ENCODE results near the gene CD96.

CD96 gene

GRCh38 chr3:111592936-111593335 lies 50.9 kb downstream of the CD96 start:
- Histone ChIP-seq H3K36me3 (ENCODE audit: control insufficient read depth, insufficient read depth, low read length) (no peaks in the 10 kb centered on the region), H3K4me3 (ENCODE audit: low read length) (no peak overlapping the region), H3K27ac (ENCODE audit: low read length) (no peak overlapping the region), H3K9me3 (ENCODE audit: control insufficient read depth, insufficient read depth, low read length) (no peaks in the 10 kb centered on the region), H3K27me3 (ENCODE audit: control insufficient read depth, insufficient read depth, low read length) (no peaks in the 10 kb centered on the region; the same call in 1 of the 2 replicates), H3K4me1 (ENCODE audit: control insufficient read depth, insufficient read depth, low read length) (no peaks in the 10 kb centered on the region)
- no CpG with 5 or more reads among the region's 5 CpGs for WGBS (ENCODE audit: insufficient coverage, insufficient read length)
- DNase-seq (ENCODE audit: low read depth, low spot score): no peak

- no peaks in the 10 kb centered on the region for H3K9me3 ChIP-seq (ENCODE audit: control insufficient read depth, insufficient read depth, low read length)
- no CpG with 5 or more reads among the region's 9 CpGs for WGBS (ENCODE audit: insufficient coverage, insufficient read length)
- no peaks in the 10 kb centered on the region for H3K4me1 ChIP-seq (ENCODE audit: control insufficient read depth, insufficient read depth, low read length)
- H3K27ac ChIP-seq (ENCODE audit: low read length): no peak overlapping the region
- H3K36me3 ChIP-seq (ENCODE audit: control insufficient read depth, insufficient read depth, low read length): no peaks in the 10 kb centered on the region
- H3K27me3 ChIP-seq (ENCODE audit: control insufficient read depth, insufficient read depth, low read length): no peaks in the 10 kb centered on the region; the same call in 1 of the 2 replicates
- DNase-seq (ENCODE audit: low read depth, low spot score): no peak
- no peak overlapping the region for H3K4me3 ChIP-seq (ENCODE audit: low read length)
These were observed 51.7 kb downstream of the CD96 start for GRCh38 chr3:111593666-111594065.

DNA sequence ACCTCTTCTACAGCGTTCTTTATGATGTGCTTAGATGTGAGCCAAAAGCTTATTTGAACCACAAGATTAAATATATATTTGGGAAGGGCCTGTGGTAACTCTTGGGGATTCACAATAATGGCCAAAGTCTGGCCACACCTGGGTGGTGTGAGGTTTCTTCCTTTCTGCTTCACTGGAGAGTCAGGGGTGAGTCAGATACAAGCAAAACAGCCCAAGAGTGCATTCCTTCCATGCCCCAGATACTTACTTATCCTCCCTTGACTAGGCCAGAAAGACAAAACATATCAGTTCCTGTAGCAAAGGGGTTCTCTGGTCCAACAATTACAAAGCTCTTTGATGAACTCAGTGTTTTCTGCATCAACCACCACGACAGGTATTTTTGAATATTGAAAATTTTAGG lies 52.2 kb downstream of the CD96 start:
- H3K27me3 ChIP-seq (ENCODE audit: control insufficient read depth, insufficient read depth, low read length): no peaks in the 10 kb centered on the region; the same call in 1 of the 2 replicates
- no peak overlapping the region for H3K4me3 ChIP-seq (ENCODE audit: low read length)
- no peak overlapping the region for H3K27ac ChIP-seq (ENCODE audit: low read length)
- no peaks in the 10 kb centered on the region for H3K4me1 ChIP-seq (ENCODE audit: control insufficient read depth, insufficient read depth, low read length)
- no peak for DNase-seq (ENCODE audit: low read depth, low spot score)
- WGBS (ENCODE audit: insufficient coverage, insufficient read length): no CpG with 5 or more reads among the region's 2 CpGs
- no peaks in the 10 kb centered on the region for H3K9me3 ChIP-seq (ENCODE audit: control insufficient read depth, insufficient read depth, low read length)
- H3K36me3 ChIP-seq (ENCODE audit: control insufficient read depth, insufficient read depth, low read length): no peaks in the 10 kb centered on the region

GRCh38 chr3:111594781-111595180 lies 52.8 kb downstream of the CD96 start:
- Histone ChIP-seq H3K4me3 (ENCODE audit: low read length) (no peak overlapping the region), H3K9me3 (ENCODE audit: control insufficient read depth, insufficient read depth, low read length) (no peaks in the 10 kb centered on the region), H3K27me3 (ENCODE audit: control insufficient read depth, insufficient read depth, low read length) (no peaks in the 10 kb centered on the region; the same call in 1 of the 2 replicates), H3K4me1 (ENCODE audit: control insufficient read depth, insufficient read depth, low read length) (no peaks in the 10 kb centered on the region), H3K27ac (ENCODE audit: low read length) (no peak overlapping the region), H3K36me3 (ENCODE audit: control insufficient read depth, insufficient read depth, low read length) (no peaks in the 10 kb centered on the region)
- WGBS (ENCODE audit: insufficient coverage, insufficient read length): no CpG with 5 or more reads among the region's 1 CpG
- DNase-seq (ENCODE audit: low read depth, low spot score): no peak

DNA sequence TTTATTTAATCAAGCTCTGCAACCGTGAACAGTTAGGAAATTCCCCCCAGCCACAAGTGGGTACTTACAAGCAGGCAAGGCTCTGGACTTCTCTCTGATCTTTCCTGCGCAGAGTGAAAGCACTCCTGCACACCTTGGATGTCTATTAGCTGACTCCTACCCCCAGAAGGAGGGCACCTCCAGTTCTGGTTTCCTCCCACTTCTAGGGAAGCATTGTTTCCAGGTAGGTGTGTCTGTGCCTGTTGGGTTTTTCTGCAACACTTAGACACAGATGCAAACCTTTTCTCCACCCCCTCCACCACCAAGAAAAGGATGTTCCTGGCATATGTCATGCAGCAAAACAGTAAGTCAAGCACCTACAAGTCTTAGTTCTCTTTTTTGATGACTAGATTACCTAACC lies 53.2 kb downstream of the CD96 start, which contains the start of gene ZBED2:
Gene ZBED2 (minus strand): TSS at position 115 of the 400 bp plus-strand sequence. CDS start 1,145 bp downstream, outside the sequence.
- Histone ChIP-seq H3K9me3 (ENCODE audit: control insufficient read depth, insufficient read depth, low read length) (no peaks in the 10 kb centered on the region), H3K4me1 (ENCODE audit: control insufficient read depth, insufficient read depth, low read length) (no peaks in the 10 kb centered on the region), H3K27ac (ENCODE audit: low read length) (no peak within 1 kb of the TSS), H3K27me3 (ENCODE audit: control insufficient read depth, insufficient read depth, low read length) (no peaks in the 10 kb centered on the region; the same call in 1 of the 2 replicates), H3K4me3 (ENCODE audit: low read length) (no peak within 1 kb of the TSS), H3K36me3 (ENCODE audit: control insufficient read depth, insufficient read depth, low read length) (no peaks in the 10 kb centered on the region)
- no CpG with 5 or more reads among the region's 2 CpGs for WGBS (ENCODE audit: insufficient coverage, insufficient read length)
- DNase-seq (ENCODE audit: low read depth, low spot score): no peak

GRCh38 chr3:111596328-111596727 lies 54.3 kb downstream of the CD96 start:
- Histone ChIP-seq H3K36me3 (ENCODE audit: control insufficient read depth, insufficient read depth, low read length) (no peaks in the 10 kb centered on the region), H3K4me3 (ENCODE audit: low read length) (no peak overlapping the region), H3K27ac (ENCODE audit: low read length) (no peak overlapping the region), H3K27me3 (ENCODE audit: control insufficient read depth, insufficient read depth, low read length) (no peaks in the 10 kb centered on the region; the same call in 1 of the 2 replicates), H3K4me1 (ENCODE audit: control insufficient read depth, insufficient read depth, low read length) (no peaks in the 10 kb centered on the region), H3K9me3 (ENCODE audit: control insufficient read depth, insufficient read depth, low read length) (no peaks in the 10 kb centered on the region)
- DNase-seq (ENCODE audit: low read depth, low spot score): no peak
- WGBS (ENCODE audit: insufficient coverage, insufficient read length): no CpG with 5 or more reads among the region's 4 CpGs

GRCh38 chr3:111598139-111598538 lies 56.1 kb downstream of the CD96 start:
- no peak overlapping the region for H3K4me3 ChIP-seq (ENCODE audit: low read length)
- no peaks in the 10 kb centered on the region; the same call in 1 of the 2 replicates for H3K27me3 ChIP-seq (ENCODE audit: control insufficient read depth, insufficient read depth, low read length)
- H3K4me1 ChIP-seq (ENCODE audit: control insufficient read depth, insufficient read depth, low read length): no peaks in the 10 kb centered on the region
- no peak for DNase-seq (ENCODE audit: low read depth, low spot score)
- H3K9me3 ChIP-seq (ENCODE audit: control insufficient read depth, insufficient read depth, low read length): no peaks in the 10 kb centered on the region
- WGBS (ENCODE audit: insufficient coverage, insufficient read length): no CpG with 5 or more reads among the region's 1 CpG
- no peaks in the 10 kb centered on the region for H3K36me3 ChIP-seq (ENCODE audit: control insufficient read depth, insufficient read depth, low read length)
- H3K27ac ChIP-seq (ENCODE audit: low read length): no peak overlapping the region

DNA sequence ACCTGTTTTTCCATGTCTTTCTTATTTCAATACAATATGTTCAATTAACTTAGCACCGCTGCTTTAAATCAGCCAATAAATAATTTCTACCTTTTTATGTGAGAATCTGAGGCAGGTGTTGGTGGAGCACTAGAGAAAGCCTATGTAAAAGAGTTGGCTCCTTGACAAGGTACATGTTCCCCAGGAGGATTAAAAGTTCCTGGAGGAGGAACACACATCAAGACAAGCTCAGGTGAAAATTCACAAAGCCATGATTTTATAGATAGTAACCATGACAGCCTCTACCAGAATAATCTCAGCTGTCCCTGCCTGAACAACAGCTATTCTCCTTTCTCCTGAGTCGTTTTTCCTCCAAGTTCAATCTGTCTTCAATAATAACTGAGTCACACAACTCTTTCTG lies 56.6 kb downstream of the CD96 start:
- Histone ChIP-seq H3K4me3 (ENCODE audit: low read length) (no peak overlapping the region), H3K4me1 (ENCODE audit: control insufficient read depth, insufficient read depth, low read length) (no peaks in the 10 kb centered on the region), H3K36me3 (ENCODE audit: control insufficient read depth, insufficient read depth, low read length) (no peaks in the 10 kb centered on the region), H3K9me3 (ENCODE audit: control insufficient read depth, insufficient read depth, low read length) (no peaks in the 10 kb centered on the region), H3K27ac (ENCODE audit: low read length) (no peak overlapping the region), H3K27me3 (ENCODE audit: control insufficient read depth, insufficient read depth, low read length) (no peaks in the 10 kb centered on the region; the same call in 1 of the 2 replicates)
- no peak for DNase-seq (ENCODE audit: low read depth, low spot score)
- WGBS (ENCODE audit: insufficient coverage, insufficient read length): no CpG with 5 or more reads among the region's 2 CpGs

GRCh38 chr3:111601810-111602209 lies 59.8 kb downstream of the CD96 start:
- H3K9me3 ChIP-seq (ENCODE audit: control insufficient read depth, insufficient read depth, low read length): no peaks in the 10 kb centered on the region
- no peaks in the 10 kb centered on the region for H3K4me1 ChIP-seq (ENCODE audit: control insufficient read depth, insufficient read depth, low read length)
- DNase-seq (ENCODE audit: low read depth, low spot score): no peak
- H3K27ac ChIP-seq (ENCODE audit: low read length): no peak overlapping the region
- no CpG with 5 or more reads among the region's 4 CpGs for WGBS (ENCODE audit: insufficient coverage, insufficient read length)
- no peaks in the 10 kb centered on the region for H3K36me3 ChIP-seq (ENCODE audit: control insufficient read depth, insufficient read depth, low read length)
- no peak overlapping the region for H3K4me3 ChIP-seq (ENCODE audit: low read length)
- H3K27me3 ChIP-seq (ENCODE audit: control insufficient read depth, insufficient read depth, low read length): no peaks in the 10 kb centered on the region

DNA sequence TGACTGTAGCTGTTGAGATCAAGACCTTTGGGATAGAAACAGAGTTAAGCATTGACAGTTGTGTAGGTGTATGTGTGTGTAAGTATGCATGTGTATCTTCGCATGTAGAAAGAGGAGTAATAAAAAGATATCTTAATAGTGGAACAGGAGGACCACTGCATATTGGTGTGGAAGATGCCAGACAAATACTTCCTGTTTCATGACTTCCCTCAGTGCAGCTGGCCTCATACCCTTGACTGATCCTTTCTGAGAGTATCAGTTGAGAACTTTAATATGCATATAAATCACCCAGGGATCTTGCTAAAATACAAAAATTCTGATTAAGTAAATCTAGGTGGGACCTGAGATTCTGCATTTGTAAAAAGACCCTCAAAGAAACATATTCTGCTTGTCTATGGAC lies 61.7 kb downstream of the CD96 start:
- Histone ChIP-seq H3K27me3 (ENCODE audit: control insufficient read depth, insufficient read depth, low read length) (no peaks in the 10 kb centered on the region), H3K27ac (ENCODE audit: low read length) (no peak overlapping the region), H3K4me1 (ENCODE audit: control insufficient read depth, insufficient read depth, low read length) (no peaks in the 10 kb centered on the region), H3K36me3 (ENCODE audit: control insufficient read depth, insufficient read depth, low read length) (no peaks in the 10 kb centered on the region), H3K4me3 (ENCODE audit: low read length) (no peak overlapping the region), H3K9me3 (ENCODE audit: control insufficient read depth, insufficient read depth, low read length) (no peaks in the 10 kb centered on the region)
- WGBS (ENCODE audit: insufficient coverage, insufficient read length): no CpG with 5 or more reads among the region's 1 CpG
- no peak for DNase-seq (ENCODE audit: low read depth, low spot score)

DNA sequence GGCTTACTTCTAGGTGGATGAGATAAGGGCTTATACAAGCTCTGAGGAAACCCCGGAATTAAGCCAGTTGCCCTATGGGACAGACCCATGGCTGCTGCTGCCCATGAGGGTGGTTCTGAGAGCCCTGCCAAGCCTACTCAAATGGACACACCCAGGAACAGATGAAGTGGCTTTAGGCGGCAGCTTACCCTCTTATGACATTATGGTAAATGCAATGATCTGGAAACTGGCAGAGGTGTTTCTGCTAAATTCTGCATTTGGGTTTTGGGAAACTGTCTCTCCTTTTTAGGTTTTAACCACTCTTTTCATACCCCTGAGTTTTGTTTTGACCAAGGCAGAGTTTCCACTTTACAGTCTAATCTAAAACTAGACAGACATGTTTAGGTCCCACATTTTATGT lies 62.1 kb downstream of the CD96 start:
- DNase-seq (ENCODE audit: low read depth, low spot score): no peak
- no CpG with 5 or more reads among the region's 2 CpGs for WGBS (ENCODE audit: insufficient coverage, insufficient read length)
- H3K36me3 ChIP-seq (ENCODE audit: control insufficient read depth, insufficient read depth, low read length): no peaks in the 10 kb centered on the region
- H3K27me3 ChIP-seq (ENCODE audit: control insufficient read depth, insufficient read depth, low read length): no peaks in the 10 kb centered on the region
- H3K4me3 ChIP-seq (ENCODE audit: low read length): no peak overlapping the region
- H3K27ac ChIP-seq (ENCODE audit: low read length): no peak overlapping the region
- H3K9me3 ChIP-seq (ENCODE audit: control insufficient read depth, insufficient read depth, low read length): no peaks in the 10 kb centered on the region
- no peaks in the 10 kb centered on the region for H3K4me1 ChIP-seq (ENCODE audit: control insufficient read depth, insufficient read depth, low read length)
